K562 (cell line): ENCODE results near the gene MEIOB. TPM values are rescaled to one million over a fixed set of nuclear protein-coding genes. Genes with fewer than 3 reads are reported as not detected.

Experiments used
- CBFA2T3 ChIP-seq: fragments of 450-650 bp; IDR thresholded peaks from 2 replicates; pipeline ENCODE4 v1.6.1; 2017
- CREBBP ChIP-seq: IDR thresholded peaks from one replicate; pipeline ENCODE4 v1.6.1; 2012; ENCODE audit warnings: low read depth, mild to moderate bottlenecking, control low read depth, inconsistent platforms, low read length
- DPF2 ChIP-seq: fragments of 450-650 bp; IDR thresholded peaks from 2 replicates; pipeline ENCODE4 v1.6.1; 2016
- ETS2 ChIP-seq: IDR thresholded peaks from 2 replicates; pipeline ENCODE4 v1.6.1; 2016; ENCODE audit warnings: borderline replicate concordance, missing genetic modification characterization, mild to moderate bottlenecking, moderate library complexity, missing compliant biosample characterization; ENCODE audit not compliant: poor library complexity, severe bottlenecking
- FOXK1 ChIP-seq: sonication (generic); formaldehyde crosslinking; IDR thresholded peaks from 2 replicates; pipeline ENCODE4 v1.8.0; 2022; ENCODE audit warnings: missing genetic modification reagents, mild to moderate bottlenecking, borderline replicate concordance
- GTF2A2 ChIP-seq: IDR thresholded peaks from 2 replicates; pipeline ENCODE4 v1.6.1; 2016; ENCODE audit warnings: mild to moderate bottlenecking, missing genetic modification characterization, missing compliant biosample characterization
- GTF2F1 ChIP-seq: IDR thresholded peaks from 2 replicates; pipeline ENCODE4 v1.6.1; 2011; ENCODE audit warnings: low read depth, low read length, improper control_type of control experiment
- JUN ChIP-seq, 2 experiments: sonication (generic) in 1 of 2; formaldehyde crosslinking in 1 of 2; IDR thresholded peaks; 2 replicates each; pipeline versions ENCODE4 v1.6.1 to v1.8.0; 2012 to 2022; ENCODE audit warnings: borderline replicate concordance in 2 of 2, mild to moderate bottlenecking in 2 of 2, improper control_type of control experiment in 1 of 2, low read depth in 1 of 2, low read length in 1 of 2, missing genetic modification reagents in 1 of 2
- MAZ ChIP-seq, 2 experiments: fragments of 450-650 bp in 1 of 2; sonication (generic) in 1 of 2; formaldehyde crosslinking; IDR thresholded peaks in 1 of 2; conservative IDR thresholded peaks in 1 of 2; 2 replicates each; pipeline versions ENCODE4 v1.4.0 to v1.5.0; 2020; ENCODE audit warnings: mild to moderate bottlenecking in 1 of 2, missing genetic modification reagents in 1 of 2
- NFATC3 ChIP-seq: fragments of 450-650 bp; IDR thresholded peaks from 2 replicates; pipeline ENCODE4 v1.6.1; 2017; ENCODE audit warnings: mild to moderate bottlenecking
- NR2C1 ChIP-seq, 2 experiments: fragments of 450-650 bp; IDR thresholded peaks; 2 replicates each; pipeline ENCODE4 v1.6.1; 2017; ENCODE audit warnings: mild to moderate bottlenecking in 2 of 2, antibody characterized with exemption in 1 of 2, inconsistent platforms in 1 of 2, missing compliant biosample characterization in 1 of 2, missing genetic modification characterization in 1 of 2
- POLR2AphosphoS5 ChIP-seq: IDR thresholded peaks from 2 replicates; pipeline ENCODE4 v1.6.1; 2011; ENCODE audit warnings: mild to moderate bottlenecking, low read depth, low read length, moderate library complexity; ENCODE audit not compliant: control insufficient read depth, insufficient read depth
- POLR2H ChIP-seq: IDR thresholded peaks from 2 replicates; pipeline ENCODE4 v1.6.1; 2016; ENCODE audit warnings: missing genetic modification characterization, low read depth, mild to moderate bottlenecking, control low read depth, missing compliant biosample characterization, moderate library complexity
- RBM34 ChIP-seq: fragments of 200-400 bp; formaldehyde crosslinking; IDR thresholded peaks from 2 replicates; pipeline ENCODE4 v1.6.1; 2018; ENCODE audit warnings: low read length, borderline replicate concordance; ENCODE audit not compliant: insufficient read depth
- RNF2 ChIP-seq: sonication (generic); IDR thresholded peaks from 2 replicates; pipeline ENCODE4 v1.6.1; 2016
- SIN3B ChIP-seq: fragments of 450-650 bp; IDR thresholded peaks from 2 replicates; pipeline ENCODE4 v1.6.1; 2017; ENCODE audit warnings: low read depth, mild to moderate bottlenecking, moderate library complexity
- SMAD4 ChIP-seq: fragments of 250-450 bp; sonication (Bioruptor Pico); conservative IDR thresholded peaks from 2 replicates; pipeline ENCODE4 v1.8.0; 2021; ENCODE audit warnings: inconsistent platforms, mild to moderate bottlenecking, moderate library complexity
- SP1 ChIP-seq: sonication (generic); formaldehyde crosslinking; IDR thresholded peaks from 2 replicates; pipeline ENCODE4 v1.8.1; 2022; ENCODE audit warnings: mild to moderate bottlenecking, missing genetic modification reagents
- SREBF1 ChIP-seq: fragments of 150-350 bp; IDR thresholded peaks from 2 replicates; pipeline ENCODE4 v1.6.1; 2014; ENCODE audit warnings: antibody characterized with exemption, low read depth, low read length, borderline replicate concordance
- ZC3H4 ChIP-seq: sonication (generic); formaldehyde crosslinking; IDR thresholded peaks from 2 replicates; pipeline ENCODE4 v1.9.0; 2021; ENCODE audit warnings: missing genetic modification reagents, borderline replicate concordance
- ZNF586 ChIP-seq: fragments of 450-650 bp; formaldehyde crosslinking; conservative IDR thresholded peaks from 2 replicates; pipeline ENCODE4 v1.4.0; 2020; ENCODE audit warnings: mild to moderate bottlenecking, moderate library complexity
- polyA plus RNA-seq, 8 experiments: library from polyadenylated mRNA; depleted of rRNA in 4 of 8; stranded (reverse) in 5 of 8; unstranded in 3 of 8; fragments of >200 nt; fragmentation: Nextera tagmentation in 2 of 8; fragmentation: Illumina TruSeq in 1 of 8; extraction: Ambion mirVana in 2 of 8; extraction: Trizol in 1 of 8; gene quantifications; 2 replicates each; pipeline versions ENCODE4 v1.2.1 to v1.2.3, GENCODE V29; 2011 to 2014; ENCODE audit warnings: inconsistent platforms in 1 of 8, missing spikeins in 1 of 8
- total RNA-seq, 7 experiments: library from RNA; depleted of rRNA in 6 of 7; stranded (reverse); fragments of >200 nt in 6 of 7; fragmentation: Illumina TruSeq in 2 of 7; extraction: Trizol in 2 of 7; gene quantifications; 2 replicates each; pipeline versions ENCODE4 v1.2.1 to v1.2.3, GENCODE V29; 2011 to 2021; ENCODE audit warnings: low replicate concordance in 1 of 7
- TF ChIP-seq, protein P1 (sequence below): fragments of 450-650 bp; formaldehyde crosslinking; IDR thresholded peaks from 2 replicates; pipeline ENCODE4 v1.4.0; 2022; ENCODE audit warnings: mild to moderate bottlenecking, moderate library complexity
- TF ChIP-seq, protein P2 (sequence below): fragments of 150-350 bp; IDR thresholded peaks from 2 replicates; pipeline ENCODE4 v1.6.1; 2014; ENCODE audit warnings: low read depth, mild to moderate bottlenecking, low read length, borderline replicate concordance

The MEIOB gene
- total and polyA plus RNA-seq, 9 of the 15 experiments (the other 6 are each of a cell fraction or from before 2014, with no cell fraction given) = 25.4 to 203 (median 97.6) TPM

- 0 out of 2 replicates have a peak, but pooled peaks have one; percentile 49 for TF ChIP-seq SMAD4
- TF ChIP-seq, protein P1, sequence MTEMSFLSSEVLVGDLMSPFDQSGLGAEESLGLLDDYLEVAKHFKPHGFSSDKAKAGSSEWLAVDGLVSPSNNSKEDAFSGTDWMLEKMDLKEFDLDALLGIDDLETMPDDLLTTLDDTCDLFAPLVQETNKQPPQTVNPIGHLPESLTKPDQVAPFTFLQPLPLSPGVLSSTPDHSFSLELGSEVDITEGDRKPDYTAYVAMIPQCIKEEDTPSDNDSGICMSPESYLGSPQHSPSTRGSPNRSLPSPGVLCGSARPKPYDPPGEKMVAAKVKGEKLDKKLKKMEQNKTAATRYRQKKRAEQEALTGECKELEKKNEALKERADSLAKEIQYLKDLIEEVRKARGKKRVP (CRISPR knock-in tag) = no peak
- no peak for TF ChIP-seq RNF2
- TF ChIP-seq SIN3B = peak; percentile 57; the same call in 1 of the 2 replicates
- TF ChIP-seq NFATC3 = no peak
- TF ChIP-seq CBFA2T3 = no peak
- peak; percentile 68; the same call in 1 of the 2 replicates for TF ChIP-seq DPF2
- TF ChIP-seq, protein P2, sequence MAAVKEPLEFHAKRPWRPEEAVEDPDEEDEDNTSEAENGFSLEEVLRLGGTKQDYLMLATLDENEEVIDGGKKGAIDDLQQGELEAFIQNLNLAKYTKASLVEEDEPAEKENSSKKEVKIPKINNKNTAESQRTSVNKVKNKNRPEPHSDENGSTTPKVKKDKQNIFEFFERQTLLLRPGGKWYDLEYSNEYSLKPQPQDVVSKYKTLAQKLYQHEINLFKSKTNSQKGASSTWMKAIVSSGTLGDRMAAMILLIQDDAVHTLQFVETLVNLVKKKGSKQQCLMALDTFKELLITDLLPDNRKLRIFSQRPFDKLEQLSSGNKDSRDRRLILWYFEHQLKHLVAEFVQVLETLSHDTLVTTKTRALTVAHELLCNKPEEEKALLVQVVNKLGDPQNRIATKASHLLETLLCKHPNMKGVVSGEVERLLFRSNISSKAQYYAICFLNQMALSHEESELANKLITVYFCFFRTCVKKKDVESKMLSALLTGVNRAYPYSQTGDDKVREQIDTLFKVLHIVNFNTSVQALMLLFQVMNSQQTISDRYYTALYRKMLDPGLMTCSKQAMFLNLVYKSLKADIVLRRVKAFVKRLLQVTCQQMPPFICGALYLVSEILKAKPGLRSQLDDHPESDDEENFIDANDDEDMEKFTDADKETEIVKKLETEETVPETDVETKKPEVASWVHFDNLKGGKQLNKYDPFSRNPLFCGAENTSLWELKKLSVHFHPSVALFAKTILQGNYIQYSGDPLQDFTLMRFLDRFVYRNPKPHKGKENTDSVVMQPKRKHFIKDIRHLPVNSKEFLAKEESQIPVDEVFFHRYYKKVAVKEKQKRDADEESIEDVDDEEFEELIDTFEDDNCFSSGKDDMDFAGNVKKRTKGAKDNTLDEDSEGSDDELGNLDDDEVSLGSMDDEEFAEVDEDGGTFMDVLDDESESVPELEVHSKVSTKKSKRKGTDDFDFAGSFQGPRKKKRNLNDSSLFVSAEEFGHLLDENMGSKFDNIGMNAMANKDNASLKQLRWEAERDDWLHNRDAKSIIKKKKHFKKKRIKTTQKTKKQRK = no peak
- no peak for TF ChIP-seq CREBBP
- peak; percentile 65 to 77 for TF ChIP-seq MAZ (CRISPR knock-in tag; conservative IDR thresholded peaks at IDR 0.05 in 1 of 2, IDR thresholded peaks at IDR 0.05 in 1 of 2)
- no peak for TF ChIP-seq ETS2 (tag)
- peak; percentile 46; the same call in 1 of the 2 replicates for TF ChIP-seq POLR2H (tag)
- TF ChIP-seq POLR2AphosphoS5 = no peak
- TF ChIP-seq ZC3H4 (CRISPR knock-in tag) = no peak
- peak; percentile 67 for TF ChIP-seq SP1 (CRISPR knock-in tag)
- TF ChIP-seq FOXK1 (CRISPR knock-in tag) = no peak
- 0 out of 2 replicates have a peak, but pooled peaks have one; percentile 11 for TF ChIP-seq JUN (IDR thresholded peaks at IDR 0.05; ENCODE audit: borderline replicate concordance, low read depth, low read length)
- 0 out of 2 replicates have a peak, but pooled peaks have one; percentile 46 for TF ChIP-seq JUN (CRISPR knock-in tag; IDR thresholded peaks at IDR 0.05; ENCODE audit: borderline replicate concordance)
- no peak for TF ChIP-seq ZNF586
- no peak for TF ChIP-seq NR2C1 (IDR thresholded peaks at IDR 0.05)
- TF ChIP-seq NR2C1 (tag; IDR thresholded peaks at IDR 0.05) = no peak
- TF ChIP-seq SREBF1 = no peak
- TF ChIP-seq RBM34 = no peak
- no peak for TF ChIP-seq GTF2A2
- no peak for TF ChIP-seq GTF2F1
Measured at GRCh38 chr16:1871974-1872635, at the start of gene MEIOB (continued).
